MCF 10A (cell line): ENCODE results near the gene DCHS1. TPM values are rescaled to one million over a fixed set of nuclear protein-coding genes. Genes with fewer than 3 reads are reported as not detected.
"Not testable (repeated sequence)": the region's sequence is repeated elsewhere in the genome, so short reads cannot be mapped to it uniquely, and the experiment has no call there.

Experiments
- BruUV-seq: library from RNA; stranded (reverse); fragments of 400-500 nt; replicated peaks from 2 replicates; lab custom pipeline; 2021; lab: Mats Ljungman, UMichigan
- CTCF ChIA-PET: fragments of 300-600 bp; sonication (Branson Sonifier 250); formaldehyde crosslinking; extraction: SDS; loops from one replicate; lab custom pipeline; 2021; ENCODE audit warnings: antibody characterized with exemption, inconsistent platforms; lab: Yijun Ruan, JAX
- POLR2A ChIA-PET: fragments of 300-600, 350-650 bp; sonication (Branson Sonifier 250); formaldehyde crosslinking; extraction: SDS; loops from one replicate; lab custom pipeline; 2020; ENCODE audit warnings: antibody characterized with exemption, inconsistent platforms; lab: Yijun Ruan, JAX
- DNase-seq: peaks from one replicate; pipeline ENCODE4 v3.0.0-alpha.2; 2018; ENCODE audit not compliant: unreplicated experiment
- H3K27ac Mint-ChIP-seq: one replicate; pipeline ENCODE4 v1.8.0; 2022; ENCODE audit warnings: mild to moderate bottlenecking, low read depth, mixed read lengths; ENCODE audit not compliant: unreplicated experiment
- H3K27me3 Mint-ChIP-seq: one replicate; pipeline ENCODE4 v1.8.0; 2022; ENCODE audit warnings: mixed read lengths; ENCODE audit not compliant: insufficient read depth, unreplicated experiment
- H3K36me3 Mint-ChIP-seq: one replicate; pipeline ENCODE4 v1.8.0; 2022; ENCODE audit warnings: mild to moderate bottlenecking, moderate library complexity, mixed read lengths; ENCODE audit not compliant: insufficient read depth, unreplicated experiment
- H3K4me1 Mint-ChIP-seq: one replicate; pipeline ENCODE4 v1.8.0; 2022; ENCODE audit warnings: mixed read lengths; ENCODE audit not compliant: insufficient read depth, unreplicated experiment
- H3K4me3 Mint-ChIP-seq: one replicate; pipeline ENCODE4 v1.8.0; 2022; ENCODE audit warnings: mild to moderate bottlenecking, moderate library complexity, mixed read lengths; ENCODE audit not compliant: unreplicated experiment
- H3K9me3 Mint-ChIP-seq: one replicate; pipeline ENCODE4 v1.8.0; 2022; ENCODE audit warnings: mixed read lengths; ENCODE audit not compliant: unreplicated experiment
- intact Hi-C: fragments of 100-400 bp; cut with micrococcal nuclease; formaldehyde crosslinking; loops from 2 replicates; pipeline ENCODE4 v1.14.1; 2022
- total RNA-seq: library from RNA; stranded (reverse); gene quantifications from 2 replicates; pipeline ENCODE4 v1.2.3, GENCODE V29; 2022
- TF ChIP-seq, protein P1 (sequence below): fragments of 200-600 bp; IDR thresholded peaks from one replicate; pipeline ENCODE4 v1.8.0; 2022; ENCODE audit warnings: antibody characterized with exemption, mild to moderate bottlenecking; ENCODE audit not compliant: unreplicated experiment

DCHS1 gene
- total RNA-seq, 1 experiment from 2014 or later: 0.19 TPM

DNA sequence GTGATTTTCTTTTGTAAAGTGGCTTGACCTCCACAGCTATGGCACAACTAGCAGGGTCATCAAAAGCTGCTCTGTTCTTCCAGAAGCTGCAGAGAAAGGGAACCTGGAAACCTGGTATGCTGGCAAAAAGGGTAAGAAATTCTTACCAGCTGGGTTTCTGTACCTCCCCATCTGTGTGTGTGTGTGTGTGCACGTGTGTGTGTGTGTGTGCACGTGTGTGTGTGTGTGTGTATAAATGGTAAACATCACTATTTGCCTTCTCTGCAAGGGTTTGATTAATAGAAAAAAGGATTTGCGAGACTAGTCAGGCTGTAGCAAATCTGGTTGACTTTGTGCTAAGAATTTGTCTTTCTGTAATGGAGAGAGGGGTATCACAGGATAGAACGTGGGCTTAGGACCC, 32.3 kb upstream of the DCHS1 start:
- POLR2A ChIA-PET: no interaction called here
- Mint-ChIP-seq H3K27ac (no peak overlapping the region), H3K4me3 (no peak overlapping the region), H3K9me3 (no peaks in the 10 kb centered on the region), H3K36me3 (peaks cover 4% of the 10 kb centered on the region), H3K4me1 (peaks cover 7% of the 10 kb centered on the region), H3K27me3 (no peaks in the 10 kb centered on the region)
- no TSS peak for BruUV-seq
- intact Hi-C loops: no loop called here
- CTCF ChIA-PET: interaction anchor here (0.6 to 1.7 kb wide), 4 partner anchors 8 to 591 kb away, joined by 3 to 7 read pairs (median 6); no protein-coding TSS in a partner anchor
- TF ChIP-seq, protein P1, sequence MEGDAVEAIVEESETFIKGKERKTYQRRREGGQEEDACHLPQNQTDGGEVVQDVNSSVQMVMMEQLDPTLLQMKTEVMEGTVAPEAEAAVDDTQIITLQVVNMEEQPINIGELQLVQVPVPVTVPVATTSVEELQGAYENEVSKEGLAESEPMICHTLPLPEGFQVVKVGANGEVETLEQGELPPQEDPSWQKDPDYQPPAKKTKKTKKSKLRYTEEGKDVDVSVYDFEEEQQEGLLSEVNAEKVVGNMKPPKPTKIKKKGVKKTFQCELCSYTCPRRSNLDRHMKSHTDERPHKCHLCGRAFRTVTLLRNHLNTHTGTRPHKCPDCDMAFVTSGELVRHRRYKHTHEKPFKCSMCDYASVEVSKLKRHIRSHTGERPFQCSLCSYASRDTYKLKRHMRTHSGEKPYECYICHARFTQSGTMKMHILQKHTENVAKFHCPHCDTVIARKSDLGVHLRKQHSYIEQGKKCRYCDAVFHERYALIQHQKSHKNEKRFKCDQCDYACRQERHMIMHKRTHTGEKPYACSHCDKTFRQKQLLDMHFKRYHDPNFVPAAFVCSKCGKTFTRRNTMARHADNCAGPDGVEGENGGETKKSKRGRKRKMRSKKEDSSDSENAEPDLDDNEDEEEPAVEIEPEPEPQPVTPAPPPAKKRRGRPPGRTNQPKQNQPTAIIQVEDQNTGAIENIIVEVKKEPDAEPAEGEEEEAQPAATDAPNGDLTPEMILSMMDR: no peak
- DNase-seq: no peak

DNA sequence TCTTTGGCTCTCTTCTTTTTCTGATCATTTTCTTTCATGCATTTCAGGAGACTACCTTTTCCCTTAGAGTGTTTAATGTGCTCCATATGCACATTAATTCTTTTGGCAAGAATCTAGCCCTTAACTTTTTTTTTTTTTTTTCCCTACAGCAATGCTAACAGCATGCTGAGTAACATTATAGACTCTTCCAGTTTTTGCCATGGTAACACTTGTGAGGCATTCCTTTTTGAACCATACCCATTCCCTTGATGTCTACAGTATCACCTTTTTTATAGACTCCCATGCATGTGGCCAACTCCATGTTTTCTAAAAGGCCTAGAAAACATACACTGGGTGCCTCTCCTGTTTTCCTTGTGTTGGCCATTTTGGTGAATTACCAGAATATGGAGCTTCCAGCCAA, 30.4 kb upstream of the DCHS1 start:
- H3K4me3 Mint-ChIP-seq: no peak overlapping the region
- no peak overlapping the region for H3K27ac Mint-ChIP-seq
- BruUV-seq: no TSS peak
- ChIA-PET POLR2A (interaction anchor here (1.0 to 2.1 kb wide), 4 partner anchors 67 to 155 kb away, joined by 3 to 6 read pairs (median 4); partner anchors contain the start of genes ILK and TPP1), CTCF (interaction anchor here (0.6 to 1.5 kb wide), 5 partner anchors 12 to 92 kb away, joined by 3 to 5 read pairs (median 4); no protein-coding TSS in a partner anchor)
- TF ChIP-seq, protein P1: no peak
- peaks cover 12% of the 10 kb centered on the region for H3K4me1 Mint-ChIP-seq
- intact Hi-C loops: no loop called here
- no peaks in the 10 kb centered on the region for H3K27me3 Mint-ChIP-seq
- H3K9me3 Mint-ChIP-seq: no peaks in the 10 kb centered on the region
- no peak for DNase-seq
- peaks cover 23% of the 10 kb centered on the region for H3K36me3 Mint-ChIP-seq

DNA sequence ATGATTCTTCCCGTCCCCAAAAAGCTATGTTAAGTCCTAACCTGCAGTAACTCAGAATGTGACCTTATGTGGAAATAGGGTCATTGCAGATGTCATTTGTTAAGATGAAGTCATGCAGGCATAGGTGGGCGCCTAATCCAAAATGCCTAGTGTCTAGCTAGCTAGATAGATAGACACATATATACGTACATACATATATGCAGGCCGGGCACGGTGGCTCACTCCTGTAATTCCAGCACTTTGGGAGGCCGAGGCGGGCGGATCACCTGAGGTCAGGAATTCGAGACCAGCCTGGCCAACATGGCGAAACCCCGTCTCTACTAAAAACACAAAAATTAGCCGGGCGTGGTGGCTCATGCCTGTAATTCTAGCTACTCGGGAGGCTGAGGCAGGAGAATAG, 28.5 kb upstream of the DCHS1 start:
- Mint-ChIP-seq H3K4me3 (peak overlapping the region; percentile 100), H3K27ac (peak overlapping the region; percentile 95), H3K4me1 (peaks cover 12% of the 10 kb centered on the region), H3K36me3 (peaks cover 30% of the 10 kb centered on the region)
- BruUV-seq, H3K27me3 Mint-ChIP-seq, H3K9me3 Mint-ChIP-seq, DNase-seq: not testable (repeated sequence)
- intact Hi-C loops: loop anchor here (5.0 kb wide), 1 partner anchor 292 kb away; the partner anchor contains the start of gene SMPD1
- POLR2A ChIA-PET: interaction anchor here (0.7 to 4.6 kb wide), 10 partner anchors 10 to 450 kb away, joined by 3 to 56 read pairs (median 9); partner anchors contain the start of genes FHIP1B, ILK, RRP8 and TAF10
- CTCF ChIA-PET: interaction anchor here (0.6 to 5.4 kb wide), 25 partner anchors 8 to 322 kb away, joined by 3 to 45 read pairs (median 5); partner anchors contain the start of genes ILK, RRP8, TAF10 and TPP1

DNA sequence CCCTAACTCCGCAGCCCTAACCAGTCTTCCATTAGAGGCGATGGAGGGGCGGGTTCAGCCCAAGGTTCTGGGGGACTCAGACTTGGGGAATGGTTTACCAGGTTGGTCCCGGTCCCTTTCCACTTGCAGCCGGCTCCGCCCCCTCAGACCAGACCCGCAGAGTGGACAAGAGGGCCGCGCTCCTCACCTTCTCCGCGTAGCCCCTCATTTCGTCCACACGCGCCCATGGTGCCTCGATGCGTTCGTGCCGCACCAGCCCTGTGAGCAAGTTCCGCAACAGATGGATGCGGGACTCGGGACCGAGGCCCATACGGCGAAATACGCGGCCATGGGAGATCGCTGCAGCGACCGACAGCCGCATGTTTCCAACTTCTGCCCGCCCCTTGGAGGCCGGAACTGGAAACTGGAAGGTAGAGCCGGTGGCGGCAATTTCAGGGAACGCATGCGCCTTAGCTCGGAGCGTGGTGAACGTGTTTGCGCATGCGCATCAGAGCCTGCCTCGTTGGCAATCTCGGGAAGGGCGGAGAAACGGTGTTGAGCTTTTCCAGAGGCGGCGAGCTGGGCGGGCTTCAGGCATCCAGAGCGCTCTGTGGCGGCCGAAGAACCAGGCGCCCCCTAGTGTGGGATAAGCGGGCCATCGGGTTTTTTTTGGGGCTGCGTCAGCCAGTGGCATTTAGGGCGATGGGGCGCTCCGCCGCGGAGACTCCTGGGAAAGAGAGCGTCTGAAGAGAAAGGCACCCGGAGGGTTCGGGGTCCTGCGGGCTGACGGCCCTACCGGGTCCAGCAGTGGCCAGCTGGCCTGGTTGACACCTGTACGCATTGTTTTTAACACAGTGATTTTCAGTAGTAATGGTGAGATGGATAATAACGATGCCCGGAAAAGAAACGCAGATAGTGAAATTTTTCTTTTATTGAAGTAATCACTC, 27.6 kb upstream of the DCHS1 start, which contains the start of gene MRPL17:
MRPL17 (minus strand) TSS at position 405 of the 926 bp plus-strand sequence; CDS start at position 361, 44 bp downstream.
- ChIA-PET POLR2A (interaction anchor here (0.7 to 4.6 kb wide), 23 partner anchors 9 to 449 kb away, joined by 3 to 56 read pairs (median 4); partner anchors contain the start of genes ARFIP2, FHIP1B, ILK and RRP8), CTCF (interaction anchor here (0.6 to 5.4 kb wide), 36 partner anchors 9 to 619 kb away, joined by 3 to 45 read pairs (median 4); partner anchors contain the start of genes ILK, RRP8, TAF10 and TPP1)
- intact Hi-C loops: loop anchor here (1.0 to 5.0 kb wide), 6 partner anchors 23 to 304 kb away; partner anchors contain the start of genes ILK, RRP8, SMPD1 and TAF10
- peak; percentile 99 for DNase-seq
- TF ChIP-seq, protein P1: peak; percentile 75
- Mint-ChIP-seq H3K9me3 (no peaks in the 10 kb centered on the region), H3K27ac (peak within 1 kb of the TSS; percentile 95), H3K36me3 (peaks cover 30% of the 10 kb centered on the region), H3K27me3 (no peaks in the 10 kb centered on the region), H3K4me3 (peak within 1 kb of the TSS; percentile 100), H3K4me1 (peaks cover 12% of the 10 kb centered on the region)
- BruUV-seq: no TSS peak
